Amniotic epithelial cell (primary cell): ENCODE results near the gene CARD16.
"Not testable (repeated sequence)": the region's sequence is repeated elsewhere in the genome, so short reads cannot be mapped to it uniquely, and the experiment has no call there.

Experiments used
- DNase-seq: peaks from one replicate; pipeline ENCODE4 v3.0.0-alpha.2; 2010; ENCODE audit warnings: low read depth

Gene CARD16

DNA sequence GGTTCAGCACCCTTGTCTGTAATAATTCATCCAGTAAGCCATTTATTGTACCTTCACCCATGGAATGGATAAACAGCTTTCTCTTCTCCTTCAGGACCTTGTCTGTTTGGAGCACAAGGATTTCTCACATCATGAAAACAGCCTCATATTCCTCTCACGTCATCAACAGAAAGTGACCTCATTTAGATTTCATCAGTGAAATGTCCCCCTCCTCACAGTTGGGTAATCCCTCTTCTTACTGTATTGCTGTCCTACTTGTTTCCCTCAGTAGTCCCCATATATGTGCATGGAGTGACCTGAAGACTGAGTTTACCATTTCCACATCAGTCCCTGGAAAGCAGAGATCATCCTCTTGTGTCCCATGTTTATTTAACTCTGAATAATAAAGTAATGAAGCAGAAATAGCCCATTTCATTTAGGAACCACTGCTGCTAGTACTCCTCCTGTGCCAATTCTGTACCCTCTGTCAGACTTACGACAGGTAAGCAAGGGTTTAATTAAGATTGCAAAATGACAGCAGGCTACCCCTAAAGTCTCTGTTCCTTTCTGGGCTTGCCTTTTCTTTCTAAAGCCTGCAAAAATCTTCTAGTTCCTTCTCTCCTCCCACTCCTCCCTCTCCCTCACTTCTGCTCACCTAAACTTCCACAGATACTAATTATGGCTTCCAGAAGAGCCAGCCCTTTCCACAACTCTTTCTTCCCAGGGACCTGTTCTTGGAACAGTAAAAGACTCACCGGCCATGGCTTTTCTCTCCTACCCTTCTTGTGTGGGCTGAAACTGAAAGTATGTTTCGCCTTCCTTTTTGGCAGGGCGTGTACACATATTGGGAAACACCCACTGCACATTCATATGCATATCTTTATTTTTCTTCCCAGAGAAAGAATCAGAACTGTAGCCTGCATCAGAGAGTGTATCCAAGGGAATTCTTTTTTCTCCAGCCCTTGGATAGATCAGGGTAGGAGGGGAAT, at the start of gene CARD16:
Gene CARD16 (minus strand): TSS at position 779 of the 968 bp plus-strand sequence. CDS start 38 bp downstream, at position 741.
- peak; percentile 83 for DNase-seq

GRCh38 chr11:105092256-105093239, 47.4 kb upstream of the CARD16 start:
- peak; percentile 56 for DNase-seq

GRCh38 chr11:105081412-105082150, 36.4 kb upstream of the CARD16 start:
- DNase-seq: no peak

- DNase-seq: peak; percentile 15
Measured at GRCh38 chr11:105080171-105080906, 35.2 kb upstream of the CARD16 start.

- DNase-seq: no peak
Measured at GRCh38 chr11:105078283-105078682, 33.1 kb upstream of the CARD16 start.

GRCh38 chr11:105077141-105077790, 32.1 kb upstream of the CARD16 start:
- DNase-seq: not testable (repeated sequence)

- DNase-seq: no peak
Measured at GRCh38 chr11:105074166-105074530, 29.0 kb upstream of the CARD16 start.

GRCh38 chr11:105073456-105074165, 28.5 kb upstream of the CARD16 start:
- no peak for DNase-seq

DNA sequence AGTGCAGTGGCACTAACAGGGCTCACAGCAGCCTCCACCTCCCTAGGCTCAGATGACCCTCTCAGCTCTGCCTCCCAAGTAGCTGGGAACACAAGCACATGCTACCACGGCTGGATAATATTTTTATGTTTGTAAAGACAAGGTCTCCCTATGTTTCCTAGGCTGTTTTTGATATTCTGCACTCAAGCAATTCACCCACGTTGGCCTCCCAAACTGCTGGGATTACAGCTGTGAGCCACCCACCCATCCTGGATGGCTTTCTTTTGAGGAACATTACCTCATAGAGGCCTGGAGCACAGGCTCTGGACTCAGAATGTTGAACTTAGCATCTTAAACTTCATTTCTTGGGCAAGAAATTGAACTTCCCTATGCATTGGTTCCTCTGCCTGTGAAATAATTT, 26.9 kb upstream of the CARD16 start:
- DNase-seq: not testable (repeated sequence)

- DNase-seq: no peak
Measured at GRCh38 chr11:105071089-105071732, 26.1 kb upstream of the CARD16 start.

DNA sequence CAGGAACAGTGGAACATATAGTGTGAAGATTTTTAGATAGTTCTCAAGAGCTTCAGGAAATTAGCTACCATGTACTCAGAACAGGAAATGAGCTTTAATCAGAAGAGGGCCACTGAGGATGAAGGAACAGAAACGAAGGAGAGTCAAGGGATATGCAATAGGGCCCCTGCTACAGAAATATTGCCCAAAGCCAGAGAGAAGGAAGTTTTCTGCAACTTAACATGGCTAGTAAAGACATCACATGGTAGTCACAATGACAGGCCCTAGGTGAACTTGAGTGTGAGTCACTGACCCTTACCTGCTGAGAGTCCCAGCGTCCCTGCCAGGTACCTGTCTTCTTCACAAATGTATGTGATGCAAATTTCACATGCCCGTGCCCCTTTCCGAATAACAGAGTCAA, 25.2 kb upstream of the CARD16 start:
- DNase-seq: no peak

- DNase-seq: not testable (repeated sequence)
Measured at GRCh38 chr11:105069749-105070148, 24.6 kb upstream of the CARD16 start.

DNA sequence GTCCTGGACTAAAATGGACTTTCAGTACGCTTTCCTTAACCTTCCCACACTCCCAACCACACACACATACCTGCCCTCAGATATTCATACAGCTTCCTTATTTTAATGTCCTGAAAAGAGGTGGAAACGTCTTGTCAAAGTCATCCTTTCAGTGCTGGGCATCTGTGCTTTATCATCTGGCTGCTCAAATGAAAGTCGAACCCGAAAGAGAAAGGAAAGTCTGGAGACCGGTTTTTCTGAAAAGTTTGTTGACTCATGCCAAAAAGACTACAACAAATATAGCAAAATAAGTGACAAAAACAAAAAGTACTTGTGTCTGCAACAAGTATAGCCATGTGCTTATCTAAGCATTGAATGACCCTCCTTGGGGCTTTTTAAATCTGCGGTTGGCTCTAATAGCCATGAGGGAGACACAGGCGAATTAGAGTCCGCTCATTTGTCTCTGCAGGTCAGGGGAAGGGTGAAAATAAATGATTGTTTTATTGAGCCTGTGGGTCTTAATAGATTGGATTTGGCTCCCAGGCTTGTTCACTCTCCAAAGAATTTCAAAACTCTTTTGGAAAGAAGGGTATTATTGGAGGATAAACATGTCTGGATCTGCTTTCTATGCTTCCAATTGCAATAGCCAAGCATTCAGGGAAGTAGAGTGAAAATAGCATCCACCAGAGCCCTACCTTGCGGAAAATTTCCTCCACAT, 18.3 kb upstream of the CARD16 start:
- not testable (repeated sequence) for DNase-seq

DNA sequence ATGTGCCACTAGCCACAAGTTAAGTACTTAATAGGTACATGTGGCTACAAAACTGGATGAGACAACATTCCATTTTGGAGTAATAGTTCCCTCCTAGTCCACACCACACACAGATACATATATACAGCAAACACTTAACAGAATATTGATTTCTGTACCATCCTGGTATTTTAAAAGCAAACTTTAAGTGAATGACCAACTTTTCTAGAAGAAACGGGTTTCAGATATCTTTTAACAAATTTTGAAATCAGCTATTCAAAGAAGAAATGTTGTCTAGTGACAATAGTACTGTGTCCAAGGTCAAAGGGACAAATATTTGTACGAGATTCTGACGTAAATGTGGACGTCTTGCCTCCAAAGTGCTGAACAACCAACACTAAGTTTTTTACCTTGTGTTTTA, 12.3 kb upstream of the CARD16 start:
- no peak for DNase-seq

DNA sequence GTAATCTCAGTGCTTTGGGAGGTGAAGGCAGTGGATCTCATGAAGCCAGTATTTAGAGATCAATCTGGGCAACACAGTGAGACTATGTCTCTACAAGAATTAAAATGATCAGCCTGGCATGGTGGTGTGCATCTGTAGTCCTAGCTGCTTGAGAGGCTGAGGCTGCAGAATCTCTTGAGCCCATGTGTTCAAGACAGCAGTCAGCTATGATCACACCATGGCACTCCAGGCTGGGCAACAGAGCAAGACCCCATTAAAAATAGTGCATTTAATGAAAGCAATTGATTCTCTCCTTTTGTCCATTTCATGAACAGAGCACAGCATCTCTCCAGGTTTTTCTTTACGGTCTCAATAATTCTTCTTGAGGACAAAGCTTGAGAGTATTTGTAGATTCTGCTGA, 11.3 kb upstream of the CARD16 start:
- no peak for DNase-seq

DNA sequence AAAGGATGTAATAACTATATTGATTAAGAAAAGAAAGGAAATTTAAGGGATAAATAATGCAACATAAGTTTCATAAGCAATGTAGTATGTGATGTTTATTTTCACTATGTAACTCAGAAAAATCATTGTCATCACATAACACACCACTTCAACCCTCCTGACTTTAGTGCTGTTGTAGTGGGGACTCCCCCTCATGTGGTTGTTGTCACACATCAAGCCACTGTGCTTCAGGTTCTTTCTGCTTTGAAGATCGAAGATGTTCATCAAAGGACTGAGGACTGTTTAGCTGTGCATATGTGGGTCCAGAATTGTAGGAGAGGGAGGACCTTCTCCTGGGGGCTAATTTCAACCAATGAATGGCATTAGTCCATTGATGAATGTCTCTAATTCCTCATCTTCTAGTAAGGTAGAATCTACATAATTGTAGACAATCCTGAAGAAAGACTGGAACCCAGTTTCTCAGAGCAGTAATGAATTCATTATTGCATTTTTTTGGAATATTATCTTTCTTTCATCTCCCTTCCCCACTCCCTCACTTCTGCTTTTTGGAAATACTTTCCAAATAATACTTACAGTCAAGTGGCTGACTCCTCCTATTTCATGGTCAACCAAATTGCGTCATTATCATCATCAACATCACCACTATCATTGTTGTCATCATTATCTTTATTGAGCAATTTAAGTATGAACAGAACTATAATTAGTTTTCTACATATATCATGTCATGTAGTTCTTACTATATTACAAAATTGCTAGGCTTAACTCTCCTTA, 9.8 kb upstream of the CARD16 start:
- DNase-seq: peak; percentile 36

- DNase-seq: no peak
Measured at GRCh38 chr11:105052487-105052886, 7.4 kb upstream of the CARD16 start.

DNA sequence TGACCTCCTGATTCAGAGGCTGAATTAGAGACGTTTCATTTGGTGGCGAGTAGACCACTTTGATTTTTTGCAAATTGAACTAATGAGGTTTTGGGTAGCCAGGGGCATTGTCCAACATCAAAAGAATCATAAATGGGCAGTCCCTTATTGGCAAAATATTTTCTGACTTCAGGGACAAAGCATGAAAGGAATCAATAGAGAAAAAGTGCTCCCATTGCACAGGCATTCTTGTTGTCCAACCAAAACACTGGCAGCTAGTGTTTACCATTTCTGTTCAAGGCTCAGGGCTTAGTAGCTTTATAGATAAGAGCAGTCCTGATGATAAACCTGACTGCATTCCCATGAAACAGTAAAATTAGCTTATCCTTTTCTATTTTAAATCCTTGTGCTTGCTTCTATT, 6.4 kb upstream of the CARD16 start:
- peak; percentile 14 for DNase-seq
